GM18907 (cell line): Measurements from ENCODE around the gene BPNT1.

Experiments used
- ATAC-seq: cut with Tn5 transposase; IDR thresholded peaks from one replicate; pipeline ENCODE4 v1.9.1; 2021; ENCODE audit warnings: mild to moderate bottlenecking, moderate library complexity; ENCODE audit not compliant: unreplicated experiment

The BPNT1 gene

GRCh38 chr1:220012259-220012658 lies 77.3 kb downstream of the BPNT1 start:
- no peak for ATAC-seq

GRCh38 chr1:220011620-220012019 lies 78.0 kb downstream of the BPNT1 start:
- ATAC-seq, result no peak
